GM12892 (cell line): ENCODE measurements around the gene STK35.

Experiments
- DNase-seq: peaks from one replicate; pipeline ENCODE4 v3.0.0; 2011; ENCODE audit not compliant: insufficient read length
- FAIRE-seq: peaks from 2 replicates; lab custom pipeline; 2011; peaks lifted over from hg19 to GRCh38; lab: Jason Lieb, UNC
- POLR2A ChIP-seq: IDR thresholded peaks from 2 replicates; pipeline ENCODE4 v1.6.1; 2011; ENCODE audit warnings: low read depth, low read length, control low read depth
- POLR2AphosphoS5 ChIP-seq: IDR thresholded peaks from 2 replicates; pipeline ENCODE4 v1.6.1; 2011; ENCODE audit warnings: low read depth, low read length, control low read depth
- TAF1 ChIP-seq: IDR thresholded peaks from 2 replicates; pipeline ENCODE4 v1.6.1; 2011; ENCODE audit warnings: low read depth, mild to moderate bottlenecking, control low read depth, low read length, borderline replicate concordance

Gene STK35

DNA sequence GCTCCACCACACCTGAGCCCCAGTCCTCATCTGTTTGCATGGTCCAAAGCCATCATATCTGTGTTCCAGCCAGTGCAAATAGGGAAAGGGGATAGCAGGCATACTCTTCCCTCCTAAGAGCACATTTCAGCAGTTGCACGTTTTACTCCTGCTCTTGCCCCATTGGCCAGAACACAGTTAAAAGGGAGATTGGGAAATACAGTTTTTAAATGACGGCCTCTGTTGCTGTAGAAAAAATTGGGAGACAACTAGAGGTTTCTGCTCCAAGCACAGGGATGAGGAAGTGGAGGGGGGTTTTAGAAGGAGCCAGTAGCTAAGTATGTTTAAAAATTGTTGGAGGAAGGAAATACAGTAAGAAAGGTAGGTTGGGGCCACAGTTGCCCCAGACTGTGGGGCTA, 14.6 kb upstream of the STK35 start:
- FAIRE-seq (no peak), DNase-seq (no peak)
- TF ChIP-seq POLR2A (no peak), POLR2AphosphoS5 (no peak), TAF1 (no peak)

DNA sequence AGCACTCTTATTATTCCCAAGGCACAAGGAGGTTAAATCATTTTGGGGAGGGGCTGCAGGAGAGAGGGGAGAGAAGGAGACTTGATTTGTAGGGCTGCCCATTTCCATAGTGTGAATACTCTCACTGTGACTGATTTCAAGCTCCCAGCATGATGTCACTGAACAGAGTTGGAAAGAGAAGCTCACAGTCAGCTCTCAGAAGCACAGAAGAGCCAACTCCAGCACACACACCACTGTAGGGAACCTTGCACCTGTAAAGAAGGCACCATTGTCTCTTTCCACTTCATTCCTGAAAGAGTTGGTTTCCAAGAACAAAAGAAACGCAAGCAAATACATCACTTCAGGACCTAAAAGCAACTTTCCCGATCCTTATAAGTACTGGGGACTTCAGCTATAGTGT, 12.7 kb upstream of the STK35 start:
- TF ChIP-seq TAF1 (no peak), POLR2A (no peak), POLR2AphosphoS5 (no peak)
- DNase-seq = no peak
- no peak for FAIRE-seq

DNA sequence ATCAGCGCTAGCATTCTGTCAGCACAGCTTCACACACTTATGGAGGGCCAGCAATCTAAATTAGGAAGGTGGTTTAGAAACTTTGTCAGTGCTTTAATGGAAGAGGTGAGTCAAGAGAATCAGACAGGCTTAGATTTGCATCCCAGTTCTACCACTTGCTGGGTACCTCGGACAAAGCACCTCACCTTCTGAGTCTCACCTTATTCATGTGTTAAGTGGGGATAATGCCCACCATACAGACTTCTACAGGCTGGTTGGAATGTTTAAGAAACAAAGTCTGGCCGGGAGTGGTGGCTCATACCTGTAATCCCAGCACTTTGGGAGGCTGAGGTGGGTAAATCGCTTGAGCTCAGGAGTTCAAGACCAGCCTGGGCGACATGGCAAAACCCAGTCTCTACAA, 12.2 kb upstream of the STK35 start:
- no peak for DNase-seq
- FAIRE-seq = no peak
- TF ChIP-seq POLR2AphosphoS5 (no peak), POLR2A (no peak), TAF1 (no peak)

- no peak for DNase-seq
- FAIRE-seq = peak; percentile 63
- no peak for TF ChIP-seq POLR2A
- TF ChIP-seq TAF1 = no peak
- no peak for TF ChIP-seq POLR2AphosphoS5
Measured at GRCh38 chr20:2093159-2093781, 8.4 kb upstream of the STK35 start.

GRCh38 chr20:2093883-2094282, 7.7 kb upstream of the STK35 start:
- no peak for TF ChIP-seq POLR2AphosphoS5
- no peak for TF ChIP-seq POLR2A
- TF ChIP-seq TAF1 = no peak
- no peak for DNase-seq
- no peak for FAIRE-seq

GRCh38 chr20:2101865-2102584, 398 bp downstream of the STK35 start:
- peak; percentile 83 for DNase-seq
- TF ChIP-seq TAF1 (peak; percentile 50), POLR2AphosphoS5 (peak; percentile 70), POLR2A (peak; percentile 92)
- peak; percentile 97 for FAIRE-seq

DNA sequence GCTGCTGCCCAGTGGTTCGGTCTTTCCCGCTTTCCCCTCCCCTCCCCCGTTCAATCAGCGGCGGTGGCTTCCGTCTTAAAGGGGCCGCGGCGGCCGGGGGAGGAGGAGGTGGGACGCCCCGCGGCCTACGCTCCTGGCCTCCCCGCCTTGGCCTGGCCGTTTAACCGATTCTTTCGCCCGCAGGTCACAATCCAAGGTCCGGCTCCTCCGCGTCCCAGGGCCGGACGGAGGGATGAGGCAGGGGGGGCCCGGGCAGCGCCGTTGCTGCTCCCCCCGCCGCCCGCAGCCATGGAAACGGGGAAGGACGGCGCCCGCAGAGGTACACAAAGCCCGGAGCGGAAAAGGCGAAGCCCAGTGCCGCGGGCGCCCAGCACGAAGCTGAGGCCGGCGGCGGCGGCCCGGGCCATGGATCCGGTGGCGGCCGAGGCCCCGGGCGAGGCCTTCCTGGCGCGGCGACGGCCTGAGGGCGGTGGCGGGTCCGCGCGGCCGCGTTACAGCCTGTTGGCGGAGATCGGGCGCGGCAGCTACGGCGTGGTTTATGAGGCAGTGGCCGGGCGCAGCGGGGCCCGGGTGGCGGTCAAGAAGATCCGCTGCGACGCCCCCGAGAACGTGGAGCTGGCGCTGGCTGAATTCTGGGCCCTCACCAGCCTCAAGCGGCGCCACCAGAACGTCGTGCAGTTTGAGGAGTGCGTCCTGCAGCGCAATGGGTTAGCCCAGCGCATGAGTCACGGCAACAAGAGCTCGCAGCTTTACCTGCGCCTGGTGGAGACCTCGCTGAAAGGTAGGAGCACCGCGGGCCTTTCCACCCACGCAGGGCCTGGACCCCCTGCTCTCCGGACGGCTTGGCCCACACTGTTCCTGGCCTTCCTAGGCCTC, 1.2 kb downstream of the STK35 start:
- no peak; the same call in 1 of the 2 replicates for TF ChIP-seq TAF1
- TF ChIP-seq POLR2A = peak; percentile 56; the same call in 1 of the 2 replicates
- 0 out of 2 replicates have a peak, but pooled peaks have one; percentile 44 for TF ChIP-seq POLR2AphosphoS5
- peak; percentile 88 for DNase-seq

GRCh38 chr20:2103461-2104153, 2.0 kb downstream of the STK35 start:
- FAIRE-seq (no peak), DNase-seq (no peak)
- TF ChIP-seq POLR2AphosphoS5 = no peak
- no peak for TF ChIP-seq TAF1
- no peak for TF ChIP-seq POLR2A

More for the DNA sequence above, 1.2 kb downstream of the STK35 start:
- FAIRE-seq = peak; percentile 21

GRCh38 chr20:2104236-2104635, 2.6 kb downstream of the STK35 start:
- FAIRE-seq = no peak
- DNase-seq = no peak

DNA sequence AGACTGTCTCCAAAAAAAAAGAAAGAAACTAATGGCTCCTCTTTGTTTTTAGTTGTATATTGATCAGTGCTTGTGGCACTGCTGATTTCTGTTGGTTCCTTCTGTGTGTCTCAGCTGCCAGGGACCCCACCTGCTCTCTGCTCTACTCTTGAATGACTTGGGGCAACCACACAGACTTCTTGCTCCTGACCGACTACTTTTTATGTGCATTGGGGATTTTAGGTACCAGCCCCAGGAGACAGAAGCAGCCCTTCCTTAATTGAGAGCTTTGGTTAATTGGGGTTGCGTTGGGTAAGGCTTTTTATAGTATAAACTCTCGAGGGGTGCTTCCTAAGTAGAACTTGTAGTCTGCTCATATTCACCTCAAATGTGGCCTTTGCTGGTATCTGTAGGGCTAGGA, 6.9 kb downstream of the STK35 start:
- no peak for TF ChIP-seq TAF1
- TF ChIP-seq POLR2A = no peak
- TF ChIP-seq POLR2AphosphoS5 = no peak
- FAIRE-seq (no peak), DNase-seq (no peak)

More at GRCh38 chr20:2104236-2104635, 2.6 kb downstream of the STK35 start:
- TF ChIP-seq TAF1 (no peak), POLR2A (no peak), POLR2AphosphoS5 (no peak)

- TF ChIP-seq POLR2A (no peak), TAF1 (no peak), POLR2AphosphoS5 (no peak)
- FAIRE-seq = no peak
- no peak for DNase-seq
Measured at GRCh38 chr20:2108987-2109386, 7.4 kb downstream of the STK35 start.
